ENCODE results near the gene RABEP2. TPM values are rescaled to one million over a fixed set of nuclear protein-coding genes. Genes with fewer than 3 reads are reported as not detected.
A peak's percentile ranks its signal among the peaks of the same experiment; 100 is the strongest.
"Not testable (repeated sequence)": the region's sequence is repeated elsewhere in the genome, so short reads cannot be mapped to it uniquely, and the experiment has no call there.

The RABEP2 gene
- total RNA-seq, 6 experiments from 2014 or later, result 19.8 to 24.9 (median 21.9) TPM

DNA sequence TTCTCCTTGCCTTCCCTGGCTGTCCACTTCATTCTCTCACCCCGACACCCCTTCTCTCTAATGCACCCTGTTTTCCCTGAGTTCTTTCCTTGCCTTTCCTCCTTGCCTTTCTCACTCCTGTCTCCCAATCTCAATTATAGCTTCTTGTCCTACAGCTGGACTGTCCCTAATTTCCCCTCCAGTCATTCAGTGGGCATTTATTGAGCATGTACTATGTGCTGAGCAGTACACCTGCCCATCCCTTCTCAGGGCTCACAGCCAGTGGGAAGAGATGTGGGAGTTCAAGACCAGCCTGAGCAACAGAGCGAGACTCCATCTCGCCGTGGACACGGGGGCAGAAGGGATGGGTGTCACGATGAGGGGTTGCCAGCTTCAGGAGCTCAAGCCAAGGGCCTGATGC lies 41.0 kb downstream of the RABEP2 start:
- Mint-ChIP-seq H3K27me3 (ENCODE audit: insufficient read depth) (peaks cover 4% of the 10 kb centered on the region), H3K9me3 (no peaks in the 10 kb centered on the region; the same call in 1 of the 2 replicates), H3K4me3 (no peak overlapping the region), H3K36me3 (ENCODE audit: low read depth) (no peaks in the 10 kb centered on the region; the same call in 1 of the 2 replicates), H3K27ac (no peak overlapping the region), H3K4me1 (ENCODE audit: low read depth) (peaks cover 12% of the 10 kb centered on the region)
- TF ChIP-seq, protein P1, sequence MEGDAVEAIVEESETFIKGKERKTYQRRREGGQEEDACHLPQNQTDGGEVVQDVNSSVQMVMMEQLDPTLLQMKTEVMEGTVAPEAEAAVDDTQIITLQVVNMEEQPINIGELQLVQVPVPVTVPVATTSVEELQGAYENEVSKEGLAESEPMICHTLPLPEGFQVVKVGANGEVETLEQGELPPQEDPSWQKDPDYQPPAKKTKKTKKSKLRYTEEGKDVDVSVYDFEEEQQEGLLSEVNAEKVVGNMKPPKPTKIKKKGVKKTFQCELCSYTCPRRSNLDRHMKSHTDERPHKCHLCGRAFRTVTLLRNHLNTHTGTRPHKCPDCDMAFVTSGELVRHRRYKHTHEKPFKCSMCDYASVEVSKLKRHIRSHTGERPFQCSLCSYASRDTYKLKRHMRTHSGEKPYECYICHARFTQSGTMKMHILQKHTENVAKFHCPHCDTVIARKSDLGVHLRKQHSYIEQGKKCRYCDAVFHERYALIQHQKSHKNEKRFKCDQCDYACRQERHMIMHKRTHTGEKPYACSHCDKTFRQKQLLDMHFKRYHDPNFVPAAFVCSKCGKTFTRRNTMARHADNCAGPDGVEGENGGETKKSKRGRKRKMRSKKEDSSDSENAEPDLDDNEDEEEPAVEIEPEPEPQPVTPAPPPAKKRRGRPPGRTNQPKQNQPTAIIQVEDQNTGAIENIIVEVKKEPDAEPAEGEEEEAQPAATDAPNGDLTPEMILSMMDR (IDR thresholded peaks at IDR 0.05), result no peak
- no peak for DNase-seq

DNA sequence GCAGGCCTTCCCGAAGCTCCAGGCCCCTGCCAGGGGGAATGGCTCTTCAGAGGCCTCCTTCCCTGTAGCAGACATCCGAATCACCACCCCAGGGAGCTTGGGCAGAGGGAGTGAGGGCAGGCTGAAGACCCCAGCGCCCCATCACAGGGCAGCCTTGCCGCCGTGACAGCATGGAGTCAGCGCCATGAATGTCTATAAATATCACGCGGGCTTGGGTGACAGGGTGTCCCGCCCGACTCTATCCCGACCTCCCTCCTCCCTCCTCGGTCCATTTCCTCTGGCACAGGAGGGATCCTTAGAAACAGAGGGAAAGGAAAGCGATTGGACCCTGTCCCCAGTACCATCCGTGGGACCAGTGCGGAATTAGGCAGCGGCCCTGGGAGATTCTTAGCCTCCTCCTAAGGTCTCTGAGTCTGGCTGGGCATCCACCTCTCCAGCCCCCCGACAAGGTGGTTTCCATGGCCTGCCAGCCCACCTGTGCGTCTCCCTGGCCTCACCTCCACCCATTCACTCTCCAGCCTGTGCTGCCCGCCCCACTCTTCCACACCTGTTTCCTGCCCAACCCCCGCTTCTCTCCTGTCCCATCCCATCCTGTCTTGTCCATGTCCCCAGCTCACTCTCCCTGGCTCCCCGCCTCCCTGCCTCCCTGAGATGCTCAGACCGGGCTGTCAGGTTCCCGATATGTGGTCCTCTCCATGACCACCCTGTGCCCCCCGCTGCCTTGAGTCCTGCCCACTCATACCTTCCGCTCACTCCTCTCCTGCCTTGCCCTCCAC lies 41.6 kb downstream of the RABEP2 start:
- H3K9me3 Mint-ChIP-seq, result no peaks in the 10 kb centered on the region; the same call in 1 of the 2 replicates
- peaks cover 18% of the 10 kb centered on the region for H3K4me1 Mint-ChIP-seq (ENCODE audit: low read depth)
- peaks cover 4% of the 10 kb centered on the region for H3K27me3 Mint-ChIP-seq (ENCODE audit: insufficient read depth)
- no peak for DNase-seq
- no peak overlapping the region for H3K4me3 Mint-ChIP-seq
- TF ChIP-seq, protein P1 (IDR thresholded peaks at IDR 0.05), result no peak
- H3K36me3 Mint-ChIP-seq (ENCODE audit: low read depth), result no peaks in the 10 kb centered on the region; the same call in 1 of the 2 replicates
- H3K27ac Mint-ChIP-seq, result no peak overlapping the region

DNA sequence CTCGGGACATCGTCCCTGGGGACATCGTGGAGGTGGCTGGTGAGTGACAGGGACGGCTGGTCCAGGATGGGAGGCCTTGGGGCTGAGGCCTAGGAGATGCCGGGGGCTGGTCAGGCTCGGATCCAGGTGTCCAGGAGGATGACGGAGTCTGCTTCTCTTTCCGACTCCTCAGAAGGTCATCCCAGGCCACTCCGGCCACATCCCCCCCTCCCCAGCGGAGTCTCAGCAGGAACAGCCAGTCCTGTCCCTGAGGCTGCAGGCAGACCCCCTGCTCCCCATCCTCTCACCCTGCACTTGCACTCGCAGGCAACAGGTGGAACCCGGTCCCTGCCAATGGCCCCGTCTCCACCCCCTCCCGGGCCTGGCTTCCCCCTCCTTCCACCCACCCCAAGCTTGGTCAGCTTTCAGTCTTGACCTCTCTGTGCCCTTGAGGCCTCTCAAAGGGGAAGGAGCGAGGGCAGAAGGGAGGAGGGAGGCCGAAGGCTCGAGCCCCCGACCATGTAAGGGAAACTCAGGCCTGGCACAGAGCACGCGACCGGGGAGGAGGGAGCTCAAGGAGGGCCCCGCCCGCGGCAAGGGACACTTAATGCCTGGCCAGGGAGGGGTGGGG lies 42.4 kb downstream of the RABEP2 start:
- Mint-ChIP-seq H3K9me3 (no peaks in the 10 kb centered on the region; the same call in 1 of the 2 replicates), H3K36me3 (ENCODE audit: low read depth) (no peaks in the 10 kb centered on the region; the same call in 1 of the 2 replicates), H3K4me1 (ENCODE audit: low read depth) (peaks cover 18% of the 10 kb centered on the region), H3K27ac (no peak overlapping the region), H3K27me3 (ENCODE audit: insufficient read depth) (peaks cover 5% of the 10 kb centered on the region), H3K4me3 (no peak overlapping the region)
- TF ChIP-seq, protein P1 (IDR thresholded peaks at IDR 0.05), result no peak
- no peak for DNase-seq

DNA sequence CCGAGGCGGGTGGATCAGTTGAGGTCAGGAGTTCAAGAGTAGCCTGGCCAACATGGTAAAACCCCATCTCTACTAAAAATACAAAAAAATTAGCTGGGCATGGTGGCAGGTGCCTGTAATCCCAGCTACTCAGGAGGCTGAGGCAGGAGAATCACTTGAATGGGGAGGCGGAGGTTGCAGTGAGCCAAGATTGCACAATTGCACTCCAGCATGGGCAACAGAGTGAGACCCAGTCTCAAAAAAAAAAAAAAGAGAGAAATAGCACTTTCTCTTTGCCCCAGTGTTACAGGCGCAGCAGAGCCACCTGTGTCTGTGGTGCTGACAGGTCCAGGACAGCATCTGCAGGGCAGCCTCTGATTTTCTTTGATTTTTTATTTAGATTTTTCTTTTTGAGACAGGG lies 43.5 kb downstream of the RABEP2 start:
- not testable (repeated sequence) for H3K36me3 Mint-ChIP-seq (ENCODE audit: low read depth); H3K27ac Mint-ChIP-seq; H3K27me3 Mint-ChIP-seq (ENCODE audit: insufficient read depth); H3K9me3 Mint-ChIP-seq; DNase-seq; H3K4me3 Mint-ChIP-seq
- peaks cover 18% of the 10 kb centered on the region for H3K4me1 Mint-ChIP-seq (ENCODE audit: low read depth)

DNA sequence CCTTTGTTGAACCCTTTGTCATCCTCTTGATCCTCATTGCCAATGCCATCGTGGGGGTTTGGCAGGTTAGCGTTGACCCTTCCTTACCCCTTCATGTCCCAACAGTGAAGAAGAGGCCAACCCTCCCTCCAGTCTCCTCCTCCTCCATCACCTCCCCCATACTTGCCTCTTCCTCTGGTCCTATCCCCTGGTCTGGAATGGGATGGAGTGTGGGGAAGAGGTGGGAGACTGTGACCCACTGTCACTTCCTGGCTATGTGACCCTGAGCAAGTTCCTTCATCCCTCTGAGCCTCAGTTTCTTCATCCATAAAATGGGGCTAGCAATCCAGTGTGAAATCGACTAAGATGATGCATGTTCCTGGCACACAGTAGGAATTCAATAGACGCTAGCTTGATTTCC lies 44.1 kb downstream of the RABEP2 start:
- no peak for DNase-seq
- TF ChIP-seq, protein P1 (IDR thresholded peaks at IDR 0.05), result no peak
- H3K9me3 Mint-ChIP-seq, result no peaks in the 10 kb centered on the region; the same call in 1 of the 2 replicates
- H3K4me1 Mint-ChIP-seq (ENCODE audit: low read depth), result peaks cover 18% of the 10 kb centered on the region
- H3K4me3 Mint-ChIP-seq, result peak overlapping the region; percentile 51
- no peaks in the 10 kb centered on the region; the same call in 1 of the 2 replicates for H3K36me3 Mint-ChIP-seq (ENCODE audit: low read depth)
- H3K27ac Mint-ChIP-seq, result peak overlapping the region; percentile 9; the same call in 1 of the 2 replicates
- H3K27me3 Mint-ChIP-seq (ENCODE audit: insufficient read depth), result peaks cover 10% of the 10 kb centered on the region

DNA sequence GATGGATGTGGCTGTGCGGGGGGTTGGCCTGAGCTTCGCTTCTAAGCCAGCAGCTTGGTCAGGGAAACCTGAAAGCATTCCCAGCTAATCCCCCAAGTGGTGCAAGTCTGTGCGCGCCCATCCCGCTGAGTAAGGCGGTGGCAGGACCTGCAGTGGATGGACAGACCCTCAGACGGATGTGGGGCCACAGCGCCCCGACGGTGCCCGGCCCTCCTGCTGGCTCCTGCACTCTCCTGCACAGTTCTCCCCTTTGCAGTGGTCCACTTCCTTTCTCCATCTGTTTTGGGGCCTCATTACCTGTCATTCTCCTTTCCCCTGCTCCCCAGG lies 44.5 kb downstream of the RABEP2 start:
- Mint-ChIP-seq H3K9me3 (no peaks in the 10 kb centered on the region; the same call in 1 of the 2 replicates), H3K4me3 (peak overlapping the region; percentile 24; the same call in 1 of the 2 replicates), H3K4me1 (ENCODE audit: low read depth) (peaks cover 18% of the 10 kb centered on the region), H3K27ac (no peak overlapping the region), H3K36me3 (ENCODE audit: low read depth) (no peaks in the 10 kb centered on the region; the same call in 1 of the 2 replicates), H3K27me3 (ENCODE audit: insufficient read depth) (peaks cover 10% of the 10 kb centered on the region)
- TF ChIP-seq, protein P1 (IDR thresholded peaks at IDR 0.05), result no peak
- no peak for DNase-seq

Measured in HFFc6 (cell line).